HuH-7 (cell line): ENCODE data around the gene TCHH.
"Not testable (repeated sequence)": the region's sequence is repeated elsewhere in the genome, so short reads cannot be mapped to it uniquely, and the experiment has no call there.

Source experiments
- DNase-seq: peaks from one replicate; pipeline ENCODE4 v3.0.0; 2011; ENCODE audit warnings: low spot score

TCHH gene

GRCh38 chr1:152115344-152115743 lies at the start of gene TCHH:
TCHH (minus strand) TSS chr1:152115444; CDS start chr1:152114080, 1,364 bp downstream.
- no peak for DNase-seq

GRCh38 chr1:152164517-152165136 lies 49.4 kb upstream of the TCHH start:
- DNase-seq: no peak

GRCh38 chr1:152162792-152163463 lies 47.7 kb upstream of the TCHH start:
- no peak for DNase-seq

- DNase-seq: no peak
Measured at GRCh38 chr1:152160576-152160975, 45.3 kb upstream of the TCHH start.

- no peak for DNase-seq
Measured at GRCh38 chr1:152159144-152159543, 43.9 kb upstream of the TCHH start, which contains the start of gene RPTN. RPTN (minus strand) TSS chr1:152159228; CDS start chr1:152157889, 1,339 bp downstream.

GRCh38 chr1:152153996-152154395 lies 38.8 kb upstream of the TCHH start:
- no peak for DNase-seq

GRCh38 chr1:152151646-152152045 lies 36.4 kb upstream of the TCHH start:
- DNase-seq: no peak

GRCh38 chr1:152148981-152149380 lies 33.7 kb upstream of the TCHH start:
- no peak for DNase-seq

- no peak for DNase-seq
Measured at GRCh38 chr1:152148051-152148450, 32.8 kb upstream of the TCHH start.

GRCh38 chr1:152145769-152146168 lies 30.5 kb upstream of the TCHH start:
- no peak for DNase-seq

GRCh38 chr1:152144674-152145183 lies 29.5 kb upstream of the TCHH start:
- DNase-seq: not testable (repeated sequence)

- DNase-seq: no peak
Measured at GRCh38 chr1:152143150-152143887, 28.1 kb upstream of the TCHH start.

GRCh38 chr1:152141971-152142584 lies 26.8 kb upstream of the TCHH start:
- peak; percentile 14 for DNase-seq

- DNase-seq: no peak
Measured at GRCh38 chr1:152137215-152137614, 22.0 kb upstream of the TCHH start.

- no peak for DNase-seq
Measured at GRCh38 chr1:152130186-152130585, 14.9 kb upstream of the TCHH start.

- DNase-seq: no peak
Measured at GRCh38 chr1:152127673-152128072, 12.4 kb upstream of the TCHH start.

- DNase-seq: no peak
Measured at GRCh38 chr1:152125834-152126443, 10.7 kb upstream of the TCHH start.

- no peak for DNase-seq
Measured at GRCh38 chr1:152118915-152119314, 3.7 kb upstream of the TCHH start.

- no peak for DNase-seq
Measured at GRCh38 chr1:152112885-152113432, 2.3 kb downstream of the TCHH start.

GRCh38 chr1:152112101-152112884 lies 3.0 kb downstream of the TCHH start:
- no peak for DNase-seq

- no peak for DNase-seq
Measured at GRCh38 chr1:152111515-152111968, 3.7 kb downstream of the TCHH start.
